ENCODE data around the gene KRT86. TPM values are rescaled to one million over a fixed set of nuclear protein-coding genes. Genes with fewer than 3 reads are reported as not detected.
A peak's percentile ranks its signal among the peaks of the same experiment; 100 is the strongest.

The KRT86 gene
- total and polyA plus RNA-seq, 5 donors = not detected

DNA sequence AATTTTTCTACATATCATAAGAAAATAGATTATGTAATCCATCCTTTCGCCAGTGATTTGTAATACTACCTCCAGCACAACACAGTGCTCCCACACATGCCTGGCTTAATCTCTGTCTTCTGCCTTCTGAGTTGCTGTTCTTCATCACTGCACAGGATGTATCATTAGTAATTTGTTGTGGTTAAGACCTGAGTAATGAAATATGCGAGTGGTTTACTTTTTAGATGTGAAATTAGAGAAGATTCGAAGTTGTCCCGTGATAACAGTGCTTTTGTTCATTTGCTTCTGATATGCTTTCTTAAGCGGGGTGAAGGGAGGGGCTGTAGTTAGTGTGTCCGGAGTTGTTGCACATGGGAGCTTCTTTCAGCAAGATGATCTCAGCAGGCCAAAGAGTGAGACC is 74.8 kb downstream of the KRT86 start:
- no peak for ATAC-seq
- WGBS = 56% methylated on average over 6 of the region's 6 CpGs

DNA sequence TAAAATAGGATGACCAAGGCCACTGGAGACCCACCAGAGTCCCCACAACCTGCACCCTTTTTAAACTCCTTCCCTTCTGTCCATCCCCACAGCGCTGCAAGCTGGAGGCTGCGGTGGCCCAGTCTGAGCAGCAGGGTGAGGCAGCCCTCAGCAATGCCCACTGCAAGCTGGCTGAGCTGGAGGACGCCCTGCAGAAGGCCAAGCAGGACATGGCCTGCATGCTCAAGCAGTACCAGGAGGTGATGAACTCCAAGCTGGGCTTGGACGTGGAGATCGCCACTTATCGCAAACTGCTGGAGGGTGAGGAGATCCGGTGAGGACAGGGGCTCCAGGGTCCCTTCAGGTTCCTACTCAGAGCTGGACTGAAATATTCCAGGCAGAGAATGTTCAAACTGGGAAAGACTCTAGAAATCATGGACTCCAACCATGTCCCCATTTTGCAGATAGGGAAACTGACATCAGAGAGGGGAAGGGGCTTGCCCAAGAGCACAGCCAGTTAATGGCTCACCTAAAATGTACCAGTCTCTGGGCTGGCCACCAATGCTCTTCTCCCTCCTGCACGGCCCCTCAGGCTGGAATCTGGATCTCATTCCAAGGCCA is 75.7 kb downstream of the KRT86 start:
- no peak overlapping the region for H3K4me3 ChIP-seq (ENCODE audit: low read length)
- H3K27ac ChIP-seq (ENCODE audit: low read length) = no peak overlapping the region
- 92% methylated on average over 8 of the region's 8 CpGs for WGBS
- intact Hi-C loops (cut with DNase I) = no loop called here
- H3K27me3 ChIP-seq (ENCODE audit: control insufficient read depth, insufficient read depth) = no peaks in the 10 kb centered on the region
- ATAC-seq (no peak), DNase-seq (no peak)
- no peaks in the 10 kb centered on the region for H3K4me1 ChIP-seq (ENCODE audit: control insufficient read depth, insufficient read depth, low read length)
- no peaks in the 10 kb centered on the region for H3K9me3 ChIP-seq (ENCODE audit: control insufficient read depth, low read length)

More for the DNA sequence above, 74.8 kb downstream of the KRT86 start:
- no peak for DNase-seq
- no peak overlapping the region for H3K27ac ChIP-seq (ENCODE audit: low read length)
- no peaks in the 10 kb centered on the region for H3K4me1 ChIP-seq (ENCODE audit: control insufficient read depth, insufficient read depth, low read length)
- peaks cover under 1% of the 10 kb centered on the region for H3K9me3 ChIP-seq (ENCODE audit: control insufficient read depth, low read length)
- H3K27me3 ChIP-seq (ENCODE audit: control insufficient read depth, insufficient read depth) = no peaks in the 10 kb centered on the region
- intact Hi-C loops (cut with DNase I) = no loop called here
- no peak overlapping the region for H3K4me3 ChIP-seq (ENCODE audit: low read length)

DNA sequence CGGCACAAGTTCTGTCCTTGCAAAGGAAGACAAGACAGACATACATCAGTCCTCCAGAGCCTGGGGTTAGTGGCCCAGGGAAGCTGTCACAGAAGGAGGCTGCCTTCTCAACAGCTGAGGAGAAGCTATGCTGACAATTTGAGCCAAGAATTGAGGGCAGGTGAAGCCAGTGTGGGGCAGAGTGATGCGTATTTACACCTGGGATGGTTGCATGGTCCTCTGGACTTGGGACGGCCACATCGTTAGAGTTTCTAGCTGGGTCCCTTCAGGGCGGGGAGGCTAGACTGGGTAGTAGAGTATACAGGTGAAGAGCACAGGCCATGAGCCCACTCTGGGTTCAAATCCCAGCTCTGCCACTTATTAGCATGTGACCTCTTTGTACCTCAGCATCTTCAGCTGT is 76.3 kb downstream of the KRT86 start:
- no peaks in the 10 kb centered on the region for H3K4me1 ChIP-seq (ENCODE audit: control insufficient read depth, insufficient read depth, low read length)
- DNase-seq = no peak
- WGBS = 95% methylated on average over 5 of the region's 5 CpGs
- H3K4me3 ChIP-seq (ENCODE audit: low read length) = no peak overlapping the region
- H3K27ac ChIP-seq (ENCODE audit: low read length) = no peak overlapping the region
- intact Hi-C loops (cut with DNase I) = no loop called here
- ATAC-seq = no peak
- H3K9me3 ChIP-seq (ENCODE audit: control insufficient read depth, low read length) = no peaks in the 10 kb centered on the region
- no peaks in the 10 kb centered on the region for H3K27me3 ChIP-seq (ENCODE audit: control insufficient read depth, insufficient read depth)

DNA sequence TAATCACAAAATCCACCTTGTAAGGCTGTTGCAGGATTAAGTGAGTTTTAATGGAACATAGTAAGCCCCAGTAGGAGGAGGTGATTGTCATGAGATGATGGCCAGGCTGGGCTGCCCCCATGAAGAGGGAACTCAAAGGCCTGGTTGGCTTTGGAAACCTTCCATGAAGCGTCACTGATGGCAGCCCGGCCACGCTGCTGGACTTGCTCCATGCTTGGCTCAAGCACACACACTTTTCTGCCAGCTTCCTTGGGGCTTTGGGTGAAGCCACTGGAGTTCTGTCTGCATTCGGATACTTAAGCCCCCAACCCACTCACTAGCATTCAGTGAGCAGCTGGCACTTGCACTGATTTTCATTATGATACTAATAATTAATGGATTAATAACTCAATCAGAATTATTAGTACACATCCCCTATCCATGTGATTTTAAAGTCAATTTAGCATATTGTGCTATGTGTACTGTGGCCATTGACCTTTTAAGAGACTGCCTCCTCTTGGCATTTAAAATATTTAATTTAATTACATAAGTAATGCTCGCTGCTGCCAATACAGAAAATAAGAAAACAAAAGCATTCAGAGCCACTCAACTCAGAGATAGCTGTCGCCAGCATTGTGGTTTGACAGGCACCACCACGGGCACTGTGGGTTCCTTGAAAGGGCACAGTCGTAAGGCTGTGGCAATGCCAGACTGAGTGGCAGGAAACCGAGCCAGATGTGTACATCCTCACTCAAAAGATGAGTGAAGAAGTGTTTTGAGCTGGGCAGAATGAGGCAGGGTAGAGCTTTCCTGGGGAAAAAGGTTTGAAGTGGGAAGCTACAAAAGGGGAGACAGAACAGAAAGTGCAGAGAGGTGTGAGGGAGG is 77.0 kb downstream of the KRT86 start:
- WGBS = 35% methylated on average over 9 of the region's 9 CpGs
- H3K4me1 ChIP-seq (ENCODE audit: control insufficient read depth, insufficient read depth, low read length) = no peaks in the 10 kb centered on the region

DNA sequence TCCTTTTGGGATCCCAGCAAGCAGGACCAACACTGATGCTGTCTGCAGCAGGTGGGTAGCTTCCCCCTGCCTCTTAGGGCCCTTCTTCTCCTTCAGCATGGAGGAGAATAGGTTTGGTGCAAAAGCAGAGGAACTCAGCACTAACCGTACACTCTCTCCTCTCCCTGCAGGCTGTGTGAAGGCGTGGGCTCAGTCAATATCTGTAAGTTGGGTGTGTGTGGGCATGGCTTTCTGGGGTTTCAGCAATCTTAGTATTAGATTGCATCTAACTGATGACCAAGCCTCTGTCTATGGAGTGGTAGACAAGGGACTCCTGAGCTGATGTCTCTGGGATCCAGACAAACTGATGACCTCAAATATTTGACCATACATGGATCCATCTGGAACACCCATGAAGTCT is 78.5 kb downstream of the KRT86 start:
- Histone ChIP-seq H3K27ac (ENCODE audit: low read length) (no peak overlapping the region), H3K4me3 (ENCODE audit: low read length) (no peak overlapping the region), H3K27me3 (ENCODE audit: control insufficient read depth, insufficient read depth) (no peaks in the 10 kb centered on the region), H3K9me3 (ENCODE audit: control insufficient read depth, low read length) (no peaks in the 10 kb centered on the region), H3K4me1 (ENCODE audit: control insufficient read depth, insufficient read depth, low read length) (no peaks in the 10 kb centered on the region)
- 85% methylated on average over 2 of the region's 2 CpGs for WGBS
- ATAC-seq (no peak), DNase-seq (no peak)
- intact Hi-C loops (cut with DNase I) = no loop called here

More for the DNA sequence above, 77.0 kb downstream of the KRT86 start:
- Histone ChIP-seq H3K27me3 (ENCODE audit: control insufficient read depth, insufficient read depth) (no peaks in the 10 kb centered on the region), H3K27ac (ENCODE audit: low read length) (no peak overlapping the region), H3K4me3 (ENCODE audit: low read length) (no peak overlapping the region), H3K9me3 (ENCODE audit: control insufficient read depth, low read length) (no peaks in the 10 kb centered on the region)
- peak; percentile 32 to 45 for ATAC-seq
- intact Hi-C loops (cut with DNase I) = no loop called here
- DNase-seq = peak in 2 of 3 donors; percentile 24 to 69

DNA sequence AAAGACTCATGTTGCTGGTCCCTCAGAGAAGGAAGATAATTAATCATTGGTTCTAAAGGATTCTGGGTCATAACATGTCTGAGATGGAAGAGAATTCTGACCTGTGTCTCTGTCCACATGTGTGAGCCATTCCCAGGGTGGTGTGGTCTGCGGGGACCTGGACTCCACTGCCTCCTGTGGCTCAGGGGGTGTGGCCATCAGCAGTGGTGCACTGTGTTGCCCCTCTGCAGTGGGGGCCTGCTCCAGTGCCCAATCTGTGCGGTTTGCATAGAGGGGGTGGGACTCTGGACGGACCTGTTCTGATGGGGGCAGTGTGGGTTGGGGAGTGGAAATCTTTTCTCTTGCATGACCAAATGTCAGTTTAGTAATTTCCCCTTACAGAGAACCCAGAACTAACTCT is 79.3 kb downstream of the KRT86 start:
- ATAC-seq (no peak), DNase-seq (no peak)
- Histone ChIP-seq H3K27me3 (ENCODE audit: control insufficient read depth, insufficient read depth) (no peaks in the 10 kb centered on the region), H3K4me3 (ENCODE audit: low read length) (no peak overlapping the region), H3K4me1 (ENCODE audit: control insufficient read depth, insufficient read depth, low read length) (no peaks in the 10 kb centered on the region), H3K27ac (ENCODE audit: low read length) (no peak overlapping the region), H3K9me3 (ENCODE audit: control insufficient read depth, low read length) (no peaks in the 10 kb centered on the region)
- intact Hi-C loops (cut with DNase I) = no loop called here
- 77% methylated on average over 3 of the region's 3 CpGs for WGBS

DNA sequence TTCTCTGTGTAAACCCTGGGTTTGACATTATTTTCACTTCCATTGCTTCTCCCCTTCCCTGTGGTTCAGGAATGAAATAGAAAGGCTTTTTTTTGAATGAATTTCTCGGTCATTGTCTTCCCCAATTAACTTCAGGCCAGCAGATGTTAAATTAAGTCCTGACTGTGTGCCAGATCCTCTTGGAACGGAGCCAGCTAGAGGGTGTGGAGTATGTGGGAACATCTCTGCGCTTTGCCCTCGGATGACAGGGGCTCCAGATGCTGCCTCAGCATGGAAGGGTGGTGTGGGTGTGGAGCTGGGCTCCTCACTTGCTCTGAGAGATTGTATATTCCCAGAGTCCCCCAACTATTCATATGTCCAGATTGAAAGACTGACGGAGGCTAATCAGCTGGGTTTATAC is 79.8 kb downstream of the KRT86 start:
- H3K27me3 ChIP-seq (ENCODE audit: control insufficient read depth, insufficient read depth) = no peaks in the 10 kb centered on the region

DNA sequence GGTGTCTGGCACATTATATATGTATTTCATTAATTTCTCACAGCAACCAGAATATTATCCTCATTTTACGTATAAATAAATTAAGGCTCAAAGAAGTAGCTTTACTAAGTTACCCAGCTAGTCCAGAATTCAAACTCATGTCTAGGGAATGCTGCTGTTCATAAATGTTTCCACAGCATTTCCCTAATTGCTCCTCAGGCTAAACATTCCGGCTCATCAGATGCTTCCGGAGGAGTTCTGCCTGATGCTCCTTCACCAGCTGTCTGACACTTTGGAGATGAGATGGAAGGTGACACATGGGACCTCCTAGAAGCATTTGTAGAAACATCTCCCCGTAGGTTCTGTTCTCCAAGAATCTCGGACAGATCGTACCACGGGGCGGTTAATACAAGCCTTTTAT is 80.7 kb downstream of the KRT86 start:
- H3K27me3 ChIP-seq (ENCODE audit: control insufficient read depth, insufficient read depth) = no peaks in the 10 kb centered on the region
- H3K9me3 ChIP-seq (ENCODE audit: control insufficient read depth, low read length) = no peaks in the 10 kb centered on the region
- ATAC-seq = no peak
- H3K4me1 ChIP-seq (ENCODE audit: control insufficient read depth, insufficient read depth, low read length) = no peaks in the 10 kb centered on the region
- 92% methylated on average over 8 of the region's 8 CpGs for WGBS
- H3K4me3 ChIP-seq (ENCODE audit: low read length) = no peak overlapping the region
- H3K27ac ChIP-seq (ENCODE audit: low read length) = no peak overlapping the region
- DNase-seq = no peak
- intact Hi-C loops (cut with DNase I) = no loop called here

More for the DNA sequence above, 79.8 kb downstream of the KRT86 start:
- no peak for ATAC-seq
- intact Hi-C loops (cut with DNase I) = no loop called here
- no peak for DNase-seq
- Histone ChIP-seq H3K27ac (ENCODE audit: low read length) (no peak overlapping the region), H3K4me3 (ENCODE audit: low read length) (no peak overlapping the region), H3K9me3 (ENCODE audit: control insufficient read depth, low read length) (no peaks in the 10 kb centered on the region), H3K4me1 (ENCODE audit: control insufficient read depth, insufficient read depth, low read length) (no peaks in the 10 kb centered on the region)
- 16% methylated on average over 5 of the region's 5 CpGs for whole genome bisulfite sequencing

DNA sequence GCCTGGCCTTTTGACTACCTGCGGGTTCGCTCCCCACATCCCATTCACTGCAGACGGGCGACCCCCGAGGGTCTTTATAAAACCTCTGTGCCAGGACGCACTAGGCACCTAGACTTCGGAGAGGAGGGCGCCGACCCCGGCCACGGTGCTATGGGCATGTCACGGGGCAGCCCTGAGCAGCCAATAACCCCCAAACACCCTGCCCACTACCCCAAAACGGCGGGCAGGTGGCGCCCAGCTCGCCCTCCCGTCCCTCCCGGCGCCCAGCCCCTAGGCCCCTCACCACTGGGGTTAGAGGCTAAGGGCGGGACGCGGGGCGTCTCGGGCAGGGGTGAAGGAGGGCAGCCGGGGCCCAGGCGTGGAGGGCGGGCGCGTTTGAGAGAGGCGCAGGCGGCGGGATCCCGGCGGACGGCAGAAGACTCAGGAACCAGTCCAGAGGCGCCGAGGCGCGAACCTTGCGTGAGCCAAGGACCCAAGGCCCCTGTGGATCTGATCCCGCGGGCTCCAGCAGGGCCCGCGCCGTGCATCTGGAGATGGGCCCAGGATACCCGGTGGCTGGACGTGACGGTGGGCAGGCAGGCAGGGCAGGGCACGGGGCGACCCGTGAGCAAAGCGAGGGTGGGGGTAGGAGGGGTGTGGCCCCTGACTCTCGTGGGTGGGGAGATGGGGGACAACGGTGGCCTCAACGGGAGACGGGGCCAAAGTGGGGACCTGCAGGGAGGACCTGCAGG is 81.8 kb downstream of the KRT86 start:
- H3K9me3 ChIP-seq (ENCODE audit: control insufficient read depth, low read length) = no peaks in the 10 kb centered on the region
- no peaks in the 10 kb centered on the region for H3K4me1 ChIP-seq (ENCODE audit: control insufficient read depth, insufficient read depth, low read length)
- H3K4me3 ChIP-seq (ENCODE audit: low read length) = no peak overlapping the region
- ATAC-seq (peak; percentile 10 to 11), DNase-seq (no peak)
- intact Hi-C loops (cut with DNase I) = no loop called here
- WGBS = 91% methylated on average over 56 of the region's 56 CpGs
- no peak overlapping the region for H3K27ac ChIP-seq (ENCODE audit: low read length)
- no peaks in the 10 kb centered on the region for H3K27me3 ChIP-seq (ENCODE audit: control insufficient read depth, insufficient read depth)

DNA sequence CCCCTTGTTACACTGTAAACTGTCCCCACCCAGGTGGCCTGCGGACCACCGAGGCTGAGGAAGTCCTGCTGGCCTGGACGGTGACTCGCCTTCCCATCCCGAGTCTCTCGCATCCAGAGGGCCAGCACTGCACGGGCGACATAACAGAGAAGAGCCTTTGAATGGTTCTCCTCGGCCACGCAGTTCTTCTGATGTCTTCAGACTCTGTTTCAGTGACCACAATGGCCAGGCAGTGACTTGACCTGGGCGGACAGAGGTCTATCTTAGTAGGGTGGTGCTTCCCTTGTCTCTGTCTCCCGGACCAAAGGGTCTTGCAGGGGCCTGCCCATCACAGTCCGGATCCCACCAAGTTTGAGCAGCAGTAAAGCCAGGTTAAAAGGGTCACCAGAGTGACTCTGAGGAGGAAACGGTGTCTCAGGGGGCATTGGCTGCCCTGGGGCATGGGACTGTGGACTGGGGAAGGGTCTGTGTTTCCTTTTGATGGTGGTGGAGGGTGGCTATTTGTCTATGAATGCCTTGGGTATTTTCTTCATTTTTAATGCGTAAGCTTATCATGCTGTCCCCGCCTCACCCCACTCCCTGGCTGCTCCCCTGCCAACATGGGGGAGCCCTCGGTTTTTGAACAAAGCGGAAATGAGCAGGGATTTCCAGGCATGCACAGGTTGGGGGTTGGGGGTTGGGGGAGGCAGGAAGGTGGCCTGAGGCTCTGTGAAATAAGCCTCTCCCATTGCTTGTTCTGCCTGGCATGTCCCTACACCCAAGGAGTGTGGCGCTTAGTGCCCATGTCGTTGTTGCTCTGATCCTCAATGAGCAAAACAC is 82.5 kb downstream of the KRT86 start:
- DNase-seq (no peak), ATAC-seq (no peak)
- Histone ChIP-seq H3K4me3 (ENCODE audit: low read length) (no peak overlapping the region), H3K27me3 (ENCODE audit: control insufficient read depth, insufficient read depth) (no peaks in the 10 kb centered on the region), H3K27ac (ENCODE audit: low read length) (no peak overlapping the region), H3K9me3 (ENCODE audit: control insufficient read depth, low read length) (no peaks in the 10 kb centered on the region), H3K4me1 (ENCODE audit: control insufficient read depth, insufficient read depth, low read length) (no peaks in the 10 kb centered on the region)
- 87% methylated on average over 20 of the region's 20 CpGs for WGBS
- intact Hi-C loops (cut with DNase I) = no loop called here
